ENCODE measurements around the gene C19orf73. TPM values are rescaled to one million over a fixed set of nuclear protein-coding genes. Genes with fewer than 3 reads are reported as not detected.
A peak's percentile ranks its signal among the peaks of the same experiment; 100 is the strongest.

Gene C19orf73
- total and polyA plus RNA-seq, 2 experiments from 2014 or later, result 8.1 to 9.1 TPM

DNA sequence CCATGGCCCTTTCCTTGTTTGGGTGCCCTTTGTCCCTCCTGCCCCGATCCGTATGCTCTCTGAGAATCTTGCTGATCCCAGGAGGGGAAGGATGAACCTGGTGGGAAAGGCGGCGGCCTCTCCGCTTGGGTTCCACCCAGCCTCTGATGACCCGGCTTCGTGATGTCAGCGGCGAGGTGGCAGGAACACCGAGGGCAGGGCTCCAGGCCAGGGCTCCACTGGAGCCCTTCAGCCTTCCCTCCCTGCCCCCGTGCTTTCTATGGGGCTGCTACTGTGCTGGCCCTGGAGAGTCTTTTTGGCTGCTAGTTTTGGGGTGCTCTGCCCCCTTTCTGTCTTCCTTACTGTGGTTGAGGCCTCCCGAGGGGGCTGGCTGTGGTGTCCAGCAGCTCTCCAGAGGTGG is 16.6 kb downstream of the C19orf73 start:
- Histone ChIP-seq H3K4me1 (ENCODE audit: insufficient read depth) (no peaks in the 10 kb centered on the region; the same call in 1 of the 2 replicates), H3K4me3 (no peak overlapping the region), H3K36me3 (ENCODE audit: insufficient read depth) (peaks cover 34% of the 10 kb centered on the region), H2AFZ (no peak overlapping the region), H3K4me2 (no peak overlapping the region), H4K20me1 (replicated peaks; ENCODE audit: insufficient read depth) (peaks cover 35% of the 10 kb centered on the region), H3K27ac (ENCODE audit: low read depth) (no peak overlapping the region), H3K79me2 (replicated peaks; ENCODE audit: insufficient read depth) (peaks cover 18% of the 10 kb centered on the region), H3K9me2 (ENCODE audit: insufficient read depth) (no peaks in the 10 kb centered on the region), H3K27me3 (ENCODE audit: insufficient read depth) (no peaks in the 10 kb centered on the region), H3F3A (replicated peaks; ENCODE audit: low read depth) (peaks cover 37% of the 10 kb centered on the region)
- H3K27me3 Mint-ChIP-seq (ENCODE audit: insufficient read depth, low read depth, poor library complexity), result peaks cover 18% of the 10 kb centered on the region
- TF ChIP-seq EZH2 (IDR thresholded peaks at IDR 0.05; ENCODE audit: low read depth, unreplicated experiment), result no peak
- TF ChIP-seq ETS1 (IDR thresholded peaks at IDR 0.05), result no peak
- no peak for TF ChIP-seq EZH2phosphoT487 (IDR thresholded peaks at IDR 0.05; ENCODE audit: unreplicated experiment)
- TF ChIP-seq STAT1 (IDR thresholded peaks at IDR 0.05; ENCODE audit: unreplicated experiment), result no peak
- no peak for TF ChIP-seq ZNF114 (CRISPR knock-in tag; IDR thresholded peaks at IDR 0.05)
- TF ChIP-seq JUNB (IDR thresholded peaks at IDR 0.05; ENCODE audit: unreplicated experiment), result no peak
- TF ChIP-seq POLR2AphosphoS5 (IDR thresholded peaks at IDR 0.05; ENCODE audit: low read depth), result no peak
- TF ChIP-seq NANOG (IDR thresholded peaks at IDR 0.05; ENCODE audit: borderline replicate concordance), result no peak
- TF ChIP-seq, protein P1, sequence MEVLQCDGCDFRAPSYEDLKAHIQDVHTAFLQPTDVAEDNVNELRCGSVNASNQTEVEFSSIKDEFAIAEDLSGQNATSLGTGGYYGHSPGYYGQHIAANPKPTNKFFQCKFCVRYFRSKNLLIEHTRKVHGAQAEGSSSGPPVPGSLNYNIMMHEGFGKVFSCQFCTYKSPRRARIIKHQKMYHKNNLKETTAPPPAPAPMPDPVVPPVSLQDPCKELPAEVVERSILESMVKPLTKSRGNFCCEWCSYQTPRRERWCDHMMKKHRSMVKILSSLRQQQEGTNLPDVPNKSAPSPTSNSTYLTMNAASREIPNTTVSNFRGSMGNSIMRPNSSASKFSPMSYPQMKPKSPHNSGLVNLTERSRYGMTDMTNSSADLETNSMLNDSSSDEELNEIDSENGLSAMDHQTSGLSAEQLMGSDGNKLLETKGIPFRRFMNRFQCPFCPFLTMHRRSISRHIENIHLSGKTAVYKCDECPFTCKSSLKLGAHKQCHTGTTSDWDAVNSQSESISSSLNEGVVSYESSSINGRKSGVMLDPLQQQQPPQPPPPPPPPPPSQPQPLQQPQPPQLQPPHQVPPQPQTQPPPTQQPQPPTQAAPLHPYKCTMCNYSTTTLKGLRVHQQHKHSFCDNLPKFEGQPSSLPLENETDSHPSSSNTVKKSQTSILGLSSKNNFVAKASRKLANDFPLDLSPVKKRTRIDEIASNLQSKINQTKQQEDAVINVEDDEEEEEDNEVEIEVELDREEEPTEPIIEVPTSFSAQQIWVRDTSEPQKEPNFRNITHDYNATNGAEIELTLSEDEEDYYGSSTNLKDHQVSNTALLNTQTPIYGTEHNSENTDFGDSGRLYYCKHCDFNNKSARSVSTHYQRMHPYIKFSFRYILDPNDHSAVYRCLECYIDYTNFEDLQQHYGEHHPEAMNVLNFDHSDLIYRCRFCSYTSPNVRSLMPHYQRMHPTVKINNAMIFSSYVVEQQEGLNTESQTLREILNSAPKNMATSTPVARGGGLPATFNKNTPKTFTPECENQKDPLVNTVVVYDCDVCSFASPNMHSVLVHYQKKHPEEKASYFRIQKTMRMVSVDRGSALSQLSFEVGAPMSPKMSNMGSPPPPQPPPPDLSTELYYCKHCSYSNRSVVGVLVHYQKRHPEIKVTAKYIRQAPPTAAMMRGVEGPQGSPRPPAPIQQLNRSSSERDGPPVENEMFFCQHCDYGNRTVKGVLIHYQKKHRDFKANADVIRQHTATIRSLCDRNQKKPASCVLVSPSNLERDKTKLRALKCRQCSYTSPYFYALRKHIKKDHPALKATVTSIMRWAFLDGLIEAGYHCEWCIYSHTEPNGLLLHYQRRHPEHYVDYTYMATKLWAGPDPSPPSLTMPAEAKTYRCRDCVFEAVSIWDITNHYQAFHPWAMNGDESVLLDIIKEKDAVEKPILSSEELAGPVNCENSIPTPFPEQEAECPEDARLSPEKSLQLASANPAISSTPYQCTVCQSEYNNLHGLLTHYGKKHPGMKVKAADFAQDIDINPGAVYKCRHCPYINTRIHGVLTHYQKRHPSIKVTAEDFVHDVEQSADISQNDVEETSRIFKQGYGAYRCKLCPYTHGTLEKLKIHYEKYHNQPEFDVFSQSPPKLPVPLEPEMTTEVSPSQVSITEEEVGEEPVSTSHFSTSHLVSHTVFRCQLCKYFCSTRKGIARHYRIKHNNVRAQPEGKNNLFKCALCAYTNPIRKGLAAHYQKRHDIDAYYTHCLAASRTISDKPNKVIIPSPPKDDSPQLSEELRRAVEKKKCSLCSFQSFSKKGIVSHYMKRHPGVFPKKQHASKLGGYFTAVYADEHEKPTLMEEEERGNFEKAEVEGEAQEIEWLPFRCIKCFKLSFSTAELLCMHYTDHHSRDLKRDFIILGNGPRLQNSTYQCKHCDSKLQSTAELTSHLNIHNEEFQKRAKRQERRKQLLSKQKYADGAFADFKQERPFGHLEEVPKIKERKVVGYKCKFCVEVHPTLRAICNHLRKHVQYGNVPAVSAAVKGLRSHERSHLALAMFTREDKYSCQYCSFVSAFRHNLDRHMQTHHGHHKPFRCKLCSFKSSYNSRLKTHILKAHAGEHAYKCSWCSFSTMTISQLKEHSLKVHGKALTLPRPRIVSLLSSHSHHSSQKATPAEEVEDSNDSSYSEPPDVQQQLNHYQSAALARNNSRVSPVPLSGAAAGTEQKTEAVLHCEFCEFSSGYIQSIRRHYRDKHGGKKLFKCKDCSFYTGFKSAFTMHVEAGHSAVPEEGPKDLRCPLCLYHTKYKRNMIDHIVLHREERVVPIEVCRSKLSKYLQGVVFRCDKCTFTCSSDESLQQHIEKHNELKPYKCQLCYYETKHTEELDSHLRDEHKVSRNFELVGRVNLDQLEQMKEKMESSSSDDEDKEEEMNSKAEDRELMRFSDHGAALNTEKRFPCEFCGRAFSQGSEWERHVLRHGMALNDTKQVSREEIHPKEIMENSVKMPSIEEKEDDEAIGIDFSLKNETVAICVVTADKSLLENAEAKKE (CRISPR knock-in tag; IDR thresholded peaks at IDR 0.05), result no peak
- TF ChIP-seq ZNF331 (CRISPR knock-in tag; IDR thresholded peaks at IDR 0.05; ENCODE audit: low read depth), result no peak
- TF ChIP-seq CREB1 (CRISPR knock-in tag; IDR thresholded peaks at IDR 0.05; ENCODE audit: low read depth), result no peak
- no peak for TF ChIP-seq REST (IDR thresholded peaks at IDR 0.05; ENCODE audit: unreplicated experiment)
- no peak for TF ChIP-seq CTCF (conservative IDR thresholded peaks at IDR 0.05; ENCODE audit: low read depth in 2 of 2)
- ATAC-seq, result no peak
- DNase-seq (ENCODE audit: low spot score), result no peak
- peak overlapping the region; percentile 72 for H3K27ac Mint-ChIP-seq
- H3K4me3 Mint-ChIP-seq, result no peak overlapping the region
- peaks cover 88% of the 10 kb centered on the region for H3K36me3 Mint-ChIP-seq (ENCODE audit: low read depth)
- H3K4me1 Mint-ChIP-seq, result peaks cover 21% of the 10 kb centered on the region
- no peaks in the 10 kb centered on the region; the same call in 1 of the 3 replicates for H3K9me3 Mint-ChIP-seq

Measured in GM23338 (cell line).